CD4-positive, alpha-beta T cell (primary cell): ENCODE measurements around the gene AP3B1. TPM values are rescaled to one million over a fixed set of nuclear protein-coding genes. Genes with fewer than 3 reads are reported as not detected.

ENCODE experiments used
- ATAC-seq: fragments of 200-7000 bp; cut with Tn5 transposase; one replicate; pipeline ENCODE4 v1.10.0; 2022; ENCODE audit warnings: mild to moderate bottlenecking; ENCODE audit not compliant: poor library complexity
- CTCF ChIA-PET: fragments of 350-600 bp; sonication (Branson Sonifier 250); formaldehyde crosslinking; loops from one replicate; lab custom pipeline; 2021; ENCODE audit warnings: antibody characterized with exemption, inconsistent platforms; lab: Charles Lee
- POLR2A ChIA-PET: fragments of 350-600 bp; sonication (Branson Sonifier 250); formaldehyde crosslinking; loops from one replicate; lab custom pipeline; 2021; ENCODE audit warnings: antibody characterized with exemption, inconsistent platforms; lab: Charles Lee
- DNase-seq, 14 experiments: peaks; one replicate each; pipeline ENCODE4 v3.0.0-alpha.2; 2013 to 2020; ENCODE audit warnings: mixed read lengths in 2 of 14
- H3K27ac ChIP-seq, 2 donors: one replicate each; pipeline versions ENCODE4 v1.5.1 to v1.7.0; 2013; ENCODE audit warnings: low read length in 2 of 2, low read depth in 1 of 2, mild to moderate bottlenecking in 1 of 2
- H3K27me3 ChIP-seq, 2 experiments: 1 replicate in 1 of 2; 2 replicates in 1 of 2; pipeline versions ENCODE4 v1.6.1 to v1.7.0; 2013; ENCODE audit warnings: low read length in 2 of 2, control low read depth in 1 of 2, mild to moderate bottlenecking in 1 of 2, moderate library complexity in 1 of 2; ENCODE audit not compliant: insufficient read depth in 2 of 2, control insufficient read depth in 1 of 2
- H3K36me3 ChIP-seq: one replicate; pipeline ENCODE4 v1.6.1; 2013; ENCODE audit warnings: low read length, control low read depth; ENCODE audit not compliant: insufficient read depth
- H3K4me1 ChIP-seq: one replicate; pipeline ENCODE4 v1.6.1; 2013; ENCODE audit warnings: low read length, control low read depth; ENCODE audit not compliant: insufficient read depth
- H3K4me3 ChIP-seq: one replicate; pipeline ENCODE4 v1.5.1; 2013; ENCODE audit warnings: mild to moderate bottlenecking, low read length, moderate library complexity
- H3K9me3 ChIP-seq, 2 experiments: 1 replicate in 1 of 2; 2 replicates in 1 of 2; pipeline versions ENCODE4 v1.6.1 to v1.7.0; 2013; ENCODE audit warnings: low read length in 2 of 2, mild to moderate bottlenecking in 2 of 2, control low read depth in 1 of 2, moderate library complexity in 1 of 2; ENCODE audit not compliant: control insufficient read depth in 1 of 2, insufficient read depth in 1 of 2
- H3K27ac Mint-ChIP-seq: one replicate; pipeline ENCODE4 v1.8.0; 2020; ENCODE audit warnings: mixed read lengths
- H3K27me3 Mint-ChIP-seq: one replicate; pipeline ENCODE4 v1.8.0; 2021; ENCODE audit warnings: mixed read lengths
- H3K36me3 Mint-ChIP-seq: one replicate; pipeline ENCODE4 v1.8.0; 2021; ENCODE audit warnings: low read depth, mixed read lengths
- H3K4me1 Mint-ChIP-seq: one replicate; pipeline ENCODE4 v1.8.0; 2021; ENCODE audit warnings: low read depth, mixed read lengths
- H3K4me3 Mint-ChIP-seq: one replicate; pipeline ENCODE4 v1.8.0; 2020; ENCODE audit warnings: mild to moderate bottlenecking, mixed read lengths
- H3K9me3 Mint-ChIP-seq: one replicate; pipeline ENCODE4 v1.8.0; 2020; ENCODE audit warnings: mixed read lengths
- CTCF ChIP-seq: fragments of 200-600 bp; IDR thresholded peaks from one replicate; pipeline ENCODE4 v1.8.0; 2022; ENCODE audit warnings: antibody characterized with exemption, mild to moderate bottlenecking
- intact Hi-C, 2 experiments: fragments of 100-400 bp; cut with DNase I in 1 of 2; cut with micrococcal nuclease in 1 of 2; formaldehyde crosslinking; loops; one replicate each; pipeline versions ENCODE4 v1.15.1 to v1.9.0; 2023 to 2025; cut with DNase I, micrococcal nuclease
- total RNA-seq, 174 experiments: library from RNA in 2 of 174; stranded (reverse) in 2 of 174; gene quantifications; one replicate each; pipeline ENCODE4 v1.2.3 and lab custom pipeline; 2021 to 2026

The AP3B1 gene
- total RNA-seq, 2 experiments from 2014 or later: 24.5 to 24.6 TPM

- Mint-ChIP-seq H3K27ac (no peak overlapping the region), H3K4me1 (peaks cover 70% of the 10 kb centered on the region), H3K4me3 (no peak overlapping the region), H3K9me3 (no peaks in the 10 kb centered on the region), H3K36me3 (no peaks in the 10 kb centered on the region), H3K27me3 (no peaks in the 10 kb centered on the region)
- DNase-seq: peak in 1 of 14 experiments; percentile 7
- intact Hi-C loops: no loop called here
- H3K4me3 ChIP-seq: no peak overlapping the region
- H3K27me3 ChIP-seq: no peaks in the 10 kb centered on the region
- no peak for ATAC-seq
- ChIA-PET CTCF (no interaction called here), POLR2A (interaction anchor here (1.3 to 1.9 kb wide), 2 partner anchors 9 to 74 kb away, joined by 3 to 8 read pairs; partner anchors contain the start of gene SCAMP1)
- H3K4me1 ChIP-seq: peaks cover 4% of the 10 kb centered on the region
- H3K36me3 ChIP-seq: no peaks in the 10 kb centered on the region
- H3K9me3 ChIP-seq: no peaks in the 10 kb centered on the region
- H3K27ac ChIP-seq: no peak overlapping the region
- TF ChIP-seq CTCF: no peak
Measured at GRCh38 chr5:78286290-78286689, 8.2 kb downstream of the AP3B1 start.

GRCh38 chr5:78283802-78284201 lies 10.7 kb downstream of the AP3B1 start:
- TF ChIP-seq CTCF: no peak
- ChIA-PET POLR2A (interaction anchor here (0.9 to 1.0 kb wide), 3 partner anchors 11 to 700 kb away, joined by 4 to 8 read pairs (median 5); partner anchors contain the start of genes AP3B1 and SCAMP1), CTCF (no interaction called here)
- Mint-ChIP-seq H3K9me3 (no peaks in the 10 kb centered on the region), H3K36me3 (no peaks in the 10 kb centered on the region), H3K27ac (no peak overlapping the region), H3K4me3 (no peak overlapping the region), H3K4me1 (peaks cover 52% of the 10 kb centered on the region), H3K27me3 (no peaks in the 10 kb centered on the region)
- H3K4me3 ChIP-seq: no peak overlapping the region
- H3K9me3 ChIP-seq: no peaks in the 10 kb centered on the region
- DNase-seq: no peak
- H3K4me1 ChIP-seq: no peaks in the 10 kb centered on the region
- H3K36me3 ChIP-seq: no peaks in the 10 kb centered on the region
- intact Hi-C loops: no loop called here
- H3K27ac ChIP-seq: no peak overlapping the region
- ATAC-seq: no peak
- no peaks in the 10 kb centered on the region for H3K27me3 ChIP-seq

- H3K36me3 Mint-ChIP-seq: no peaks in the 10 kb centered on the region
- ChIA-PET POLR2A (no interaction called here), CTCF (no interaction called here)
- H3K27me3 Mint-ChIP-seq: no peaks in the 10 kb centered on the region
- no peaks in the 10 kb centered on the region for H3K9me3 Mint-ChIP-seq
- H3K9me3 ChIP-seq: no peaks in the 10 kb centered on the region
- no peak for DNase-seq
- no peak overlapping the region for H3K27ac Mint-ChIP-seq
- no peaks in the 10 kb centered on the region for H3K4me1 ChIP-seq
- peaks cover 48% of the 10 kb centered on the region for H3K4me1 Mint-ChIP-seq
- no peak for TF ChIP-seq CTCF
- no peak overlapping the region for H3K27ac ChIP-seq
- intact Hi-C loops: no loop called here
- no peak overlapping the region for H3K4me3 ChIP-seq
- no peak overlapping the region for H3K4me3 Mint-ChIP-seq
- no peak for ATAC-seq
- no peaks in the 10 kb centered on the region for H3K27me3 ChIP-seq
- H3K36me3 ChIP-seq: no peaks in the 10 kb centered on the region
Measured at GRCh38 chr5:78283105-78283504, 11.4 kb downstream of the AP3B1 start.
